ENCODE results near the gene SEM1.
"Not testable (repeated sequence)": the region's sequence is repeated elsewhere in the genome, so short reads cannot be mapped to it uniquely, and the experiment has no call there.

SEM1 gene

GRCh38 chr7:96700516-96700915 is 9.1 kb downstream of the SEM1 start:
- DNase-seq: no peak

DNA sequence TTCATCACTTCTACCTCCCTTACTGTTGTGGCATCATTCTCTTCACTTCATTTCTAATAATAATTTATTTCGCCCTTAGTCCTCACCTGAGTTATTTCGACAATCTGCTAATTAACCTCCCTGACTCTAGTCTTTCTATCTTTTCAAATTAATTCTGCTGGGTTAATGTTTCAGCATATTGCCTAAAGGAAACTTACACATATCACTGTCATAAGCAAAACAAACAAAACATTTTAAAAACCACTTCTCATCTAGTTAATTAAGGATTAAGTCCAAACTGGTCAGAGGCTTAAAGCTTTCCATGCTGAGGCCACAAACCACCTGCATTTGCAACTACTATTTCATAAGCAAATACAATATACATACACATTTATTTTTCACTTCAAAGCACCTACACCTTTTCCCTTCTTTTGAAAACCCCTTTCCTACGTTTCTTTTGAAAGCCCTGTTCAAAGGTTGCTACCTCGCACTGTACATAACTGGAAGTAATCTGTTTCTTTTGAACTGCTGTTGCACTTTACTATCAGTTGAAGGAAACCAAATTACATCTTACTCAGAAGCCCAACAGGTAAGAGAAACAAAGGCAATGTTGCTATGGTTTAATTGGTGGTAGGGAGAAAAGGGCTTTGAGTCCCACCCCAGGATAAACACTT is 10.3 kb downstream of the SEM1 start:
- DNase-seq: no peak

DNA sequence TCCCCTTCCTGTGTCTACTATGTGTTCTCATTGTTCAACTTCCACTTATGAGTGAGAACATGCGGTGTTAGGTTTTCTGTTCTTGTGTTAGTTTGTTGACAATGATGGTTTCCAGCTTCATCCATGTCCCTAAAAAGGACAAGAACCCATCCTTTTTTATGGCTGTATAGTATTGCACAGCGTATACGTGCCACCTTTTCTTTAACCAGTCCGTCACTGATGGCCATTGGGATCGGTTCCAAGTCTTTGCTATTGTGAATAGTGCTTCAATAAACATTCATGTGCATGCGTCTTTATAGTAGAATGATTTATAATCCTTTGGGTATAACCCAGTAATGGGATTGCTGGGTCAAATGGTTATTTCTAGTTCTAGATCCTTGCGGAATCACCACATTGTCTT is 11.2 kb downstream of the SEM1 start:
- DNase-seq: not testable (repeated sequence)

- no peak for DNase-seq
Observed at GRCh38 chr7:96697822-96698221, 11.8 kb downstream of the SEM1 start.

DNA sequence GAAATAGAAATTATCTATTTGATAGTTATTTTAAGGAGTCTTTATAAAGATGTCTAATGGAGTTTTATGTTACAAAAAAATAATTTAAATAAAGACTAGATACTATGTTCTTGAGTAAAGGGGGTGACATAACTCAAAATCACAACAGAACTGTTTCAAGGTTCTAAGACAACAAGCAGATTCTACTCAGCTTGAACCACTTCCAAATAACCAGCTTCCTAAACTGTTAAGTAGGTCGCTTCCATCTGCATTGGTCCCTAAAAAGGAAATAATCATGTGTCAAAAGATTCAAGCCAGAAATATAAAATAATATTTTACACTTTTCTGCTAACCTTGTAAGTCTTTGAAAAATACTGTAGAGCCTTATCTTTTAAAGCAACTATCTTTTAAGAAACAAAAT is 14.1 kb downstream of the SEM1 start:
- DNase-seq: no peak

DNA sequence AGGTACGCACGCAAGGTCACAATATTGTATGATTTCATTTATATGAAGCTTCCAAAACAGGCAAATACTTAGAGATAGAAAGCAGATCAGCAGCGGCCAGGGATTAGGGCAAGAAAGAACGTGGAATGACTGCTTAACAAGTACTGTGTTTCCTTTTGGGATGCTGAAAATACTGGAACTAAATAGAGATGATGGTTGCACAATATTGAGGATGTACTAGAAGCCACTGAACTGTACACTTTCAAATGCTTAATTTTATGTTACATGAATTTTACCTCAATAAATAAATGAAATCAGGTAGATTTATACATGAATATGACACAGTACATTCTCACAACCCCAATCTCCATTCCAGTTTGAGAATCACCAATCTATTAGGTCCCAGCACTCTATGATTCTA is 15.6 kb downstream of the SEM1 start:
- DNase-seq: no peak

GRCh38 chr7:96691702-96692101 is 17.9 kb downstream of the SEM1 start:
- peak; percentile 43 to 57 for DNase-seq

- no peak for DNase-seq
Observed at GRCh38 chr7:96689414-96689813, 20.2 kb downstream of the SEM1 start.

- no peak for DNase-seq
Observed at GRCh38 chr7:96686305-96686704, 23.3 kb downstream of the SEM1 start.

GRCh38 chr7:96685755-96686154 is 23.9 kb downstream of the SEM1 start:
- DNase-seq: no peak

DNA sequence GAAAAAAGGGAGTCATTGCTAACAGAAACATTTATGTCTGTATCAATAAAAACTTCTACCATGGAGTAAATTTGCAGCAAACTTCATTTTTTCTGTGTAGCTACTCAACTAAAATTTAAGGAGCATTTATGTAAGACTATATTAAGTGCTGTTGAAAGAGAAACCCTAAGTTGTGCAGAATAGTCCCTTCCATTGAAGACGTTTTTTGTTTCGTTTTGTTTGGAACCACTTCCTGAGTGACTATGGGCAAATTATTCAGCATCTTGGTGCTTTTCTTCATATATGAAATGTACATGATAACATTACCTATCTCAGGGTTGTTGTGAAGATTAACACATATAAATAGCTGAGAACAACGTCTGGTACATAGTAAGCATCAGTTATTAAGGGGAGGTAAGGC is 24.3 kb downstream of the SEM1 start:
- no peak for DNase-seq

DNA sequence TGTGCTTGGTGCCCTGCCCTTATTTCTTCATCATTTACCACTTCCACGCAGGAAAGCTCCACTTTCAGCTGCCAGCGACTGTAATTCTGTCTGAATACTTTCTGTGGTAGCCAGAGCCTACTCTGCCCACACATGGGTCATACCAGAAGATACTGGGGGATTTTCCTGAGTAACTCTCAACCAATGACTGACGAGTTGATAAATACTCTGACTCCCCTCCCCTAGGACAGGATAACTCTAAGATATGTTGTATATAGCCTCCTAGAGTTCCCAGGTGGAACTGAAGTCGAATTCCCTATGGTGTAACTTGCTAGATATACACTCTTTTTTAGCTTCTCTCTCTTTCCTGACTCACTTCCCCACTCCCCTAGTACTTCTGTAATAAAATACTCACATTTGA is 29.8 kb downstream of the SEM1 start:
- peak in 1 of 2 donors; percentile 10 for DNase-seq

GRCh38 chr7:96676919-96677318 is 32.7 kb downstream of the SEM1 start:
- DNase-seq: no peak

DNA sequence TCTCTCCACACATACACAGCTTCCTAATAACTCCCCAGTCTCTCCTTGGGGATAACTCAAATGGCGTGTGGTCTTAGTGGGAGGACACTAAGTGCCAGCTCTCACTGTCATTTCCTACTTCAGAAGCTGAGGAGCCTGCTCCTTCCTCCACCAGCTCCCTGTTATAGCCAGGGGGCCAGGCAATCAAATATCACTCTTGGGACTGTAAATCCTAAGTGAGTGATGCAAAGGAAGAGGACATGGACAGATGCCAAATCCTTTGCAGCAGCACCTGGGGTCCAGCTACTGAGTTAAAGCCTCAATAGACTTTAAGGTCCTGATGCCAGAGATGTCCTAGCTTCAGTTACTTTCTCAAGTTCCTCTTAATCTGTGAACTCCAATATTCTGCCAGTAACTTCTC is 34.1 kb downstream of the SEM1 start:
- no peak for DNase-seq

DNA sequence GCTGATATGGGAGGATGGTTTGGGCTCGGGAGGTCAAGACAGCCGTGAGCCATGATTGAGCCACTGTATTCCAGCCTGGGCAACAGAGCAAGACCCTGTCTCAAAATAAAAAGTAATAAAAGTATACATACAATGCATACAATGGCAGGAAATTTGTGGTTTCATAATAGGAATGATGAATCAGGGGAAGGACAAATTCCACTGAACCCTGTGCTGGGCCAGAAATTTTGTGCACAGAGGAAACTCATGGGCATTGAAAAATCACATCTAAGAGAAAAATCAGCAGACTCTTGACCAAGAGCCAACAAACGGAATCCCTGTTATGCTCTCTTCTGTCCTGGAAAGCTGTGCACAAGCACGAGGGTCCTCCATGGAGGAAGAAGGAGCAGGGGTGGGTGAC is 35.1 kb downstream of the SEM1 start:
- no peak for DNase-seq

- DNase-seq: no peak
Observed at GRCh38 chr7:96671854-96672253, 37.8 kb downstream of the SEM1 start.

GRCh38 chr7:96670338-96671289 is 39.0 kb downstream of the SEM1 start:
- DNase-seq: no peak

DNA sequence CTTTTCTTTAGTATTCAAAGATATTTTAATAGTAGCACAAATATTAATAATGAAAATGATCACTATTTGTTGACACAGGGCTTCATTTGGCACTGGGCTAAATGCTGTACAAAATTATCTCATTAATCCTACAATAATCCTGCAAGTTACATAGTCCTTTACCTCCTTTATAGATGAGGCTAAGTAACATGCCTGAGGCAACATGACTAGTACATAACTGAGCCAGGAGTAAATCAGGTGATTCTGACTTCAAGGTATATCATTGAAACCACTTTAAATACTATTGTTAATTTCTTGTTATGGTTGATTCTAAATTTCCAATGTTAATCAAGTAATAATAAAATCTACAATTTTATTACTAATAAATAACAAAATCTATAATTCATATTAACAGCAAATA is 39.8 kb downstream of the SEM1 start:
- no peak for DNase-seq

GRCh38 chr7:96667026-96667425 is 42.6 kb downstream of the SEM1 start:
- no peak for DNase-seq

- no peak for DNase-seq
Observed at GRCh38 chr7:96665689-96666088, 44.0 kb downstream of the SEM1 start.

GRCh38 chr7:96664793-96665192 is 44.9 kb downstream of the SEM1 start:
- DNase-seq: no peak

DNA sequence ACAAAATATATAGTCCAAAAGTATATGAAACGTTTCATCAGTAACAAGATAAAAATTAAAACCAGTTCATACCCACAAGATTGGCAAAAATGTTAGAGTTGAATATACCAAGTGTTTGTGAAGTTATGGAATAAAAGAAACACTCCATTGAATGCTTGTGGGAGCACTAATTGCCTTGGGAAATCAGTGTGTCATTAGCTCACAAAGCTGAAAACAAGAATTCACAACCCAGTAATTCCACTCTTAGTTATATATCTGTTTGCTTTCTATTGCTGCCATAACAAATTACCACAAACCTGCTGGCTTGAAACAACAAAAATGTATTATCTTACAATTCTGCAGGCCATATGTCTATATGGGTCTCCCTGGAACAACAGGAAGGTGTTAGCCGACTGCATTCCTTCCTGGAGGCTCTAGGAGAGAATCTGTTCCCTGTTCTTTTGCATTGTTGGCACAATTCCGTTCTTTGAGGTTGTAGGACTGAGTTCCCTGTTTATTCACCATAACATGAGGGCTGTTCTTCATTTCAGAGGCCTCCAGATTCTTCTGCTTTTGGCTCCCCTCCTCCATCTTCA is 45.7 kb downstream of the SEM1 start:
- no peak for DNase-seq

DNA sequence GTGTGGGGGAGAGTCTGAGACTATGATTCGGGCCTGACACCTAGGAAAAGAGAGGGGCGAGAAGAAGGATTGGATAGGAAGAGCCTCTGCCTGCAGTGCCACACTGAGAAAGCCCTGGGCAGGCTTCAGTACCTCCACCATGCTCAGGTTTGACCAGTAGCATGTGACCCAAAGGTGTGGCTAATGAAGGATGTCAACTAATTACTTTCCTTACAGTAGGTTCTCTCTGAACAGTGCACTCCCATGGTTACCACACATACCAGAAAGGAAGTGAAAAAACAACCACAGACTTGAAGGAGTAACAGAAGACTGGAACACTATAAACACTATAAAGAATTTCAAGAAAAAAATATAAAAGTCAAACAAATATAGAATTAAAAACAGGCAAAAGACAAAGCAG is 46.2 kb downstream of the SEM1 start:
- no peak for DNase-seq

DNA sequence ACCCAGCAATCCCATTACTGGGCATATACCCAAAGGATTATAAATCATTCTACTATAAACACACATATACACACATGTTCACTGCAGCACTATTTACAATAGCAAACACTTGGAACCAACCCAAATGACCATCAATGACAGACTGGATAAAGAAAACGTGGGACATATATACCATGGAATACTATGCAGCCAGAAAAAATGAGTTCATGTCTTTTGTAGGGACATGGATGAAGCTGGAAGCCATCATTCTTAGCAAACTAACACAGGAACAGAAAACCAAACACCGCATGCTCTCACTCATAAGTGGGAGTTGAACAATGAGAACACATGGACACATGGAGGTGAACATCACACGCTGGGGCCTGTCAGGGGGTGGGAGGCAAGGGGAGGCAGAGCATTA is 47.5 kb downstream of the SEM1 start:
- not testable (repeated sequence) for DNase-seq
